CD4-positive, alpha-beta T cell (primary cell): ENCODE data around the gene FA2H. TPM values are rescaled to one million over a fixed set of nuclear protein-coding genes. Genes with fewer than 3 reads are reported as not detected.

Source experiments
- ATAC-seq: fragments of 200-7000 bp; cut with Tn5 transposase; one replicate; pipeline ENCODE4 v1.10.0; 2022; ENCODE audit warnings: mild to moderate bottlenecking; ENCODE audit not compliant: poor library complexity
- CTCF ChIA-PET: fragments of 350-600 bp; sonication (Branson Sonifier 250); formaldehyde crosslinking; loops from one replicate; lab custom pipeline; 2021; ENCODE audit warnings: antibody characterized with exemption, inconsistent platforms; lab: Charles Lee
- POLR2A ChIA-PET: fragments of 350-600 bp; sonication (Branson Sonifier 250); formaldehyde crosslinking; loops from one replicate; lab custom pipeline; 2021; ENCODE audit warnings: antibody characterized with exemption, inconsistent platforms; lab: Charles Lee
- DNase-seq, 14 experiments: peaks; one replicate each; pipeline ENCODE4 v3.0.0-alpha.2; 2013 to 2020; ENCODE audit warnings: mixed read lengths in 2 of 14
- H3K27ac ChIP-seq, 2 donors: one replicate each; pipeline versions ENCODE4 v1.5.1 to v1.7.0; 2013; ENCODE audit warnings: low read length in 2 of 2, low read depth in 1 of 2, mild to moderate bottlenecking in 1 of 2
- H3K27me3 ChIP-seq, 2 experiments: 1 replicate in 1 of 2; 2 replicates in 1 of 2; pipeline versions ENCODE4 v1.6.1 to v1.7.0; 2013; ENCODE audit warnings: low read length in 2 of 2, control low read depth in 1 of 2, mild to moderate bottlenecking in 1 of 2, moderate library complexity in 1 of 2; ENCODE audit not compliant: insufficient read depth in 2 of 2, control insufficient read depth in 1 of 2
- H3K36me3 ChIP-seq: one replicate; pipeline ENCODE4 v1.6.1; 2013; ENCODE audit warnings: low read length, control low read depth; ENCODE audit not compliant: insufficient read depth
- H3K4me1 ChIP-seq: one replicate; pipeline ENCODE4 v1.6.1; 2013; ENCODE audit warnings: low read length, control low read depth; ENCODE audit not compliant: insufficient read depth
- H3K4me3 ChIP-seq: one replicate; pipeline ENCODE4 v1.5.1; 2013; ENCODE audit warnings: mild to moderate bottlenecking, low read length, moderate library complexity
- H3K9me3 ChIP-seq, 2 experiments: 1 replicate in 1 of 2; 2 replicates in 1 of 2; pipeline versions ENCODE4 v1.6.1 to v1.7.0; 2013; ENCODE audit warnings: low read length in 2 of 2, mild to moderate bottlenecking in 2 of 2, control low read depth in 1 of 2, moderate library complexity in 1 of 2; ENCODE audit not compliant: control insufficient read depth in 1 of 2, insufficient read depth in 1 of 2
- H3K27ac Mint-ChIP-seq: one replicate; pipeline ENCODE4 v1.8.0; 2020; ENCODE audit warnings: mixed read lengths
- H3K27me3 Mint-ChIP-seq: one replicate; pipeline ENCODE4 v1.8.0; 2021; ENCODE audit warnings: mixed read lengths
- H3K36me3 Mint-ChIP-seq: one replicate; pipeline ENCODE4 v1.8.0; 2021; ENCODE audit warnings: low read depth, mixed read lengths
- H3K4me1 Mint-ChIP-seq: one replicate; pipeline ENCODE4 v1.8.0; 2021; ENCODE audit warnings: low read depth, mixed read lengths
- H3K4me3 Mint-ChIP-seq: one replicate; pipeline ENCODE4 v1.8.0; 2020; ENCODE audit warnings: mild to moderate bottlenecking, mixed read lengths
- H3K9me3 Mint-ChIP-seq: one replicate; pipeline ENCODE4 v1.8.0; 2020; ENCODE audit warnings: mixed read lengths
- intact Hi-C, 2 experiments: fragments of 100-400 bp; cut with DNase I in 1 of 2; cut with micrococcal nuclease in 1 of 2; formaldehyde crosslinking; loops; one replicate each; pipeline versions ENCODE4 v1.15.1 to v1.9.0; 2023 to 2025; cut with DNase I, micrococcal nuclease
- total RNA-seq, 174 experiments: library from RNA in 2 of 174; stranded (reverse) in 2 of 174; gene quantifications; one replicate each; pipeline ENCODE4 v1.2.3 and lab custom pipeline; 2021 to 2026
- TF ChIP-seq, protein P1 (sequence below): fragments of 200-600 bp; IDR thresholded peaks from one replicate; pipeline ENCODE4 v1.8.0; 2022; ENCODE audit warnings: antibody characterized with exemption, mild to moderate bottlenecking

The FA2H gene
- total RNA-seq, 2 experiments from 2014 or later: not detected

GRCh38 chr16:74666425-74667254 lies 108.0 kb downstream of the FA2H start, which contains the start of gene RFWD3:
Gene RFWD3, minus strand, starts transcription at chr16:74666877. Its CDS starts 5,428 bp downstream, at chr16:74661449.
- peaks cover 44% of the 10 kb centered on the region for H3K4me1 Mint-ChIP-seq
- no peaks in the 10 kb centered on the region for H3K9me3 Mint-ChIP-seq
- TF ChIP-seq, protein P1, sequence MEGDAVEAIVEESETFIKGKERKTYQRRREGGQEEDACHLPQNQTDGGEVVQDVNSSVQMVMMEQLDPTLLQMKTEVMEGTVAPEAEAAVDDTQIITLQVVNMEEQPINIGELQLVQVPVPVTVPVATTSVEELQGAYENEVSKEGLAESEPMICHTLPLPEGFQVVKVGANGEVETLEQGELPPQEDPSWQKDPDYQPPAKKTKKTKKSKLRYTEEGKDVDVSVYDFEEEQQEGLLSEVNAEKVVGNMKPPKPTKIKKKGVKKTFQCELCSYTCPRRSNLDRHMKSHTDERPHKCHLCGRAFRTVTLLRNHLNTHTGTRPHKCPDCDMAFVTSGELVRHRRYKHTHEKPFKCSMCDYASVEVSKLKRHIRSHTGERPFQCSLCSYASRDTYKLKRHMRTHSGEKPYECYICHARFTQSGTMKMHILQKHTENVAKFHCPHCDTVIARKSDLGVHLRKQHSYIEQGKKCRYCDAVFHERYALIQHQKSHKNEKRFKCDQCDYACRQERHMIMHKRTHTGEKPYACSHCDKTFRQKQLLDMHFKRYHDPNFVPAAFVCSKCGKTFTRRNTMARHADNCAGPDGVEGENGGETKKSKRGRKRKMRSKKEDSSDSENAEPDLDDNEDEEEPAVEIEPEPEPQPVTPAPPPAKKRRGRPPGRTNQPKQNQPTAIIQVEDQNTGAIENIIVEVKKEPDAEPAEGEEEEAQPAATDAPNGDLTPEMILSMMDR: no peak
- H3K4me3 Mint-ChIP-seq: peak within 1 kb of the TSS; percentile 99
- intact Hi-C loops: loop anchor here (1.0 to 10.0 kb wide), 9 partner anchors 36 to 978 kb away; partner anchors contain the start of genes GLG1 (in 2 of the 2), MLKL (in 2 of the 2), CFDP1 (in 1 of the 2) and GABARAPL2 (in 1 of the 2)
- H3K27ac Mint-ChIP-seq: peak within 1 kb of the TSS; percentile 95
- peaks cover 38% of the 10 kb centered on the region for H3K4me1 ChIP-seq
- H3K36me3 ChIP-seq: peaks cover 31% of the 10 kb centered on the region
- ChIA-PET CTCF (interaction anchor here (0.6 to 1.5 kb wide), 4 partner anchors 15 to 60 kb away, joined by 3 to 5 read pairs (median 4); partner anchors contain the start of genes GLG1 and MLKL), POLR2A (interaction anchor here (0.7 to 2.8 kb wide), 17 partner anchors 8 to 981 kb away, joined by 3 to 34 read pairs (median 6); partner anchors contain the start of genes ADAT1, GABARAPL2, GLG1 and KARS1)
- H3K27me3 Mint-ChIP-seq: no peaks in the 10 kb centered on the region
- DNase-seq (peak; percentile 91 to 99 (median 94)), ATAC-seq (peak; percentile 99)
- H3K4me3 ChIP-seq: peak within 1 kb of the TSS; percentile 93
- H3K36me3 Mint-ChIP-seq: peaks cover 44% of the 10 kb centered on the region
- peak within 1 kb of the TSS; percentile 69 to 72 for H3K27ac ChIP-seq
- H3K27me3 ChIP-seq: no peaks in the 10 kb centered on the region
- no peaks in the 10 kb centered on the region for H3K9me3 ChIP-seq

GRCh38 chr16:74666010-74666421 lies 108.6 kb downstream of the FA2H start:
- H3K4me1 ChIP-seq: peaks cover 40% of the 10 kb centered on the region
- peak overlapping the region; percentile 99 for H3K4me3 Mint-ChIP-seq
- ChIA-PET POLR2A (interaction anchor here (1.1 to 2.8 kb wide), 13 partner anchors 8 to 982 kb away, joined by 3 to 34 read pairs (median 7); partner anchors contain the start of genes ADAT1, GABARAPL2, GLG1 and KARS1), CTCF (interaction anchor here (0.6 kb wide), 1 partner anchor 35 kb away, joined by 3 read pairs; the partner anchor contains the start of gene MLKL)
- H3K27me3 ChIP-seq: no peaks in the 10 kb centered on the region
- H3K9me3 ChIP-seq: no peaks in the 10 kb centered on the region
- H3K27ac ChIP-seq: peak overlapping the region; percentile 69 to 72
- no peak for ATAC-seq
- H3K27ac Mint-ChIP-seq: peak overlapping the region; percentile 95
- no peak for DNase-seq
- H3K9me3 Mint-ChIP-seq: no peaks in the 10 kb centered on the region
- H3K27me3 Mint-ChIP-seq: no peaks in the 10 kb centered on the region
- H3K4me1 Mint-ChIP-seq: peaks cover 49% of the 10 kb centered on the region
- intact Hi-C loops: loop anchor here (1.0 to 10.0 kb wide), 9 partner anchors 36 to 979 kb away; partner anchors contain the start of genes GLG1 (in 2 of the 2), MLKL (in 2 of the 2), CFDP1 (in 1 of the 2) and GABARAPL2 (in 1 of the 2)
- TF ChIP-seq, protein P1: no peak
- peaks cover 34% of the 10 kb centered on the region for H3K36me3 ChIP-seq
- H3K4me3 ChIP-seq: peak overlapping the region; percentile 93
- H3K36me3 Mint-ChIP-seq: peaks cover 46% of the 10 kb centered on the region

Other genes with a start within 250 kb of the FA2H start
- gene GLG1, start 167.7 kb downstream of the FA2H start, total RNA-seq: 100 to 1,000 TPM; 110 to 114 TPM
- 10 to 100 TPM; 44.9 to 47.0 TPM for gene RFWD3, start 107.9 kb downstream of the FA2H start, total RNA-seq
- 10 to 100 TPM; 29.1 to 30.0 TPM for gene MLKL, start 74.0 kb downstream of the FA2H start, total RNA-seq
- 10 to 100 TPM; 60.2 to 67.2 TPM for gene WDR59, start 210.3 kb upstream of the FA2H start, total RNA-seq
- gene ZNRF1, start 224.2 kb upstream of the FA2H start, total RNA-seq: 1 to 10 TPM; 2.8 to 4.0 TPM